Activated T-helper 17 cell treated with anti-CD3 and anti-CD28 coated beads, Interleukin-2, amount 50 U/mL, for 72 hours (primary cell): Measurements from ENCODE around the gene EVI2A. TPM values are rescaled to one million over a fixed set of nuclear protein-coding genes. Genes with fewer than 3 reads are reported as not detected.
A peak's percentile ranks its signal among the peaks of the same experiment; 100 is the strongest.
"Not testable (repeated sequence)": the region's sequence is repeated elsewhere in the genome, so short reads cannot be mapped to it uniquely, and the experiment has no call there.

Experiments
- ATAC-seq: fragments of 150-1000 bp; cut with Tn5 transposase; replicated peaks from 2 replicates; pipeline ENCODE4 v1.10.0; 2021; ENCODE audit warnings: mild to moderate bottlenecking, moderate library complexity
- H3K27ac Mint-ChIP-seq: one replicate; pipeline ENCODE4 v1.8.0; 2022; ENCODE audit warnings: mixed read lengths
- H3K27me3 Mint-ChIP-seq: one replicate; pipeline ENCODE4 v1.8.0; 2022; ENCODE audit warnings: mixed read lengths
- H3K36me3 Mint-ChIP-seq: one replicate; pipeline ENCODE4 v1.8.0; 2022; ENCODE audit warnings: low read depth, mild to moderate bottlenecking, mixed read lengths
- H3K4me1 Mint-ChIP-seq: one replicate; pipeline ENCODE4 v1.8.0; 2022; ENCODE audit warnings: mixed read lengths
- H3K4me3 Mint-ChIP-seq: one replicate; pipeline ENCODE4 v1.8.0; 2022; ENCODE audit warnings: mild to moderate bottlenecking, mixed read lengths
- H3K9me3 Mint-ChIP-seq: one replicate; pipeline ENCODE4 v1.8.0; 2022; ENCODE audit warnings: mixed read lengths
- total RNA-seq, 2 donors: library from RNA; stranded (reverse); gene quantifications; one replicate each; pipeline ENCODE4 v1.2.3, GENCODE V29; 2022

EVI2A gene
- total RNA-seq, 2 donors from 2014 or later, result 11.7 to 21.8 TPM

GRCh38 chr17:31307640-31308039, 13.8 kb downstream of the EVI2A start:
- Mint-ChIP-seq H3K4me1 (peaks cover 35% of the 10 kb centered on the region), H3K27me3 (no peaks in the 10 kb centered on the region), H3K36me3 (peaks cover 57% of the 10 kb centered on the region), H3K27ac (peak overlapping the region; percentile 85), H3K9me3 (no peaks in the 10 kb centered on the region), H3K4me3 (peak overlapping the region; percentile 75)
- ATAC-seq, result peak; percentile 37

DNA sequence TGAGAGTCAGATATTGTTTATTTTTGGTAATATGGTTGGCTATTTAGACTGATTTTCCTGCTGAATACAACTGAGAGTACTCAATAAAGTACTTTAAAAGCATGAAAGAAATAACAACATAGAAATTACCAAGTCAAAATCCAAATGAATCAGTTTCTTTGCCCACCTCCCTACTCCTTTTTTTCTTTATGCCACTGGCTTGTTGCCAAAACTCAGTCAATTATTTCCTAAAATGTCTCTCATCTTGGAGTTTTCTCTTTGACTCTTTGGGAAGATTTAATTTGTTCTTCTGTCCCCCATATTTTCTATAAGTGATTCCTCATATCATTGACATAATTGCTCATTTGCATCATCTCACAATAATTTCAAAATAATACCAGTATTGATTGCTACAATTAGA, 21.8 kb downstream of the EVI2A start:
- Mint-ChIP-seq H3K4me3 (no peak overlapping the region), H3K27ac (no peak overlapping the region), H3K4me1 (peaks cover 5% of the 10 kb centered on the region), H3K36me3 (peaks cover 23% of the 10 kb centered on the region), H3K27me3 (no peaks in the 10 kb centered on the region), H3K9me3 (no peaks in the 10 kb centered on the region)
- no peak for ATAC-seq

GRCh38 chr17:31297090-31297489, 24.3 kb downstream of the EVI2A start, which contains the start of gene OMG:
OMG (minus strand) TSS chr17:31297239; CDS start chr17:31296331, 908 bp downstream.
- no peak within 1 kb of the TSS for H3K27ac Mint-ChIP-seq
- no peaks in the 10 kb centered on the region for H3K36me3 Mint-ChIP-seq
- no peak for ATAC-seq
- H3K9me3 Mint-ChIP-seq, result no peaks in the 10 kb centered on the region
- no peaks in the 10 kb centered on the region for H3K4me1 Mint-ChIP-seq
- H3K4me3 Mint-ChIP-seq, result no peak within 1 kb of the TSS
- H3K27me3 Mint-ChIP-seq, result no peaks in the 10 kb centered on the region

GRCh38 chr17:31296142-31296541, 25.3 kb downstream of the EVI2A start:
- Mint-ChIP-seq H3K27ac (no peak overlapping the region), H3K4me1 (no peaks in the 10 kb centered on the region), H3K36me3 (no peaks in the 10 kb centered on the region), H3K4me3 (no peak overlapping the region), H3K9me3 (no peaks in the 10 kb centered on the region), H3K27me3 (no peaks in the 10 kb centered on the region)
- ATAC-seq, result no peak

GRCh38 chr17:31295489-31295871, 25.9 kb downstream of the EVI2A start:
- no peaks in the 10 kb centered on the region for H3K4me1 Mint-ChIP-seq
- no peaks in the 10 kb centered on the region for H3K36me3 Mint-ChIP-seq
- no peaks in the 10 kb centered on the region for H3K27me3 Mint-ChIP-seq
- H3K9me3 Mint-ChIP-seq, result no peaks in the 10 kb centered on the region
- H3K4me3 Mint-ChIP-seq, result no peak overlapping the region
- no peak for ATAC-seq
- H3K27ac Mint-ChIP-seq, result no peak overlapping the region

- no peak overlapping the region for H3K27ac Mint-ChIP-seq
- H3K27me3 Mint-ChIP-seq, result no peaks in the 10 kb centered on the region
- no peak for ATAC-seq
- no peak overlapping the region for H3K4me3 Mint-ChIP-seq
- H3K9me3 Mint-ChIP-seq, result no peaks in the 10 kb centered on the region
- H3K4me1 Mint-ChIP-seq, result no peaks in the 10 kb centered on the region
- H3K36me3 Mint-ChIP-seq, result no peaks in the 10 kb centered on the region
Measured at GRCh38 chr17:31294820-31295488, 26.5 kb downstream of the EVI2A start.

DNA sequence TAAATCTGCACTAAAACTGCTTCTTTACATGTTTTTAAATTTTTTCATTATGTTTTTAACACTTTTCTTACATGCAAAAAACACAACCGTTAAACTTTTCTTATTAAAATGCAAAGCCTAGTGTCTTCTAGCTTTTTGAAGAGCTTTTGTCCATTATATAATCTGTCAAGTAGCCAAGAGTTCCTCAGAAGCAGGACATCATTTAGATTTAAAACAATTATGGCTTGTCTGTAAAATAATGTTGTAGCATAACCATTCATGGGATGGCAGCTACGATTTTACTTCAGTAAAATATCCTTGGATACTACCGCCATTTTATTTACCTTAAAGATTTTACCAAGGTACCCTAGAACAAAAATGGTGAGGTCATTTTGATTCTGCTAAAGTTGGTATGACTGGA, 27.2 kb downstream of the EVI2A start:
- ATAC-seq, result no peak
- Mint-ChIP-seq H3K27me3 (no peaks in the 10 kb centered on the region), H3K9me3 (no peaks in the 10 kb centered on the region), H3K27ac (no peak overlapping the region), H3K4me3 (no peak overlapping the region), H3K4me1 (no peaks in the 10 kb centered on the region), H3K36me3 (no peaks in the 10 kb centered on the region)

GRCh38 chr17:31293581-31293980, 27.8 kb downstream of the EVI2A start:
- H3K27ac Mint-ChIP-seq, result no peak overlapping the region
- no peaks in the 10 kb centered on the region for H3K9me3 Mint-ChIP-seq
- no peak for ATAC-seq
- H3K4me1 Mint-ChIP-seq, result no peaks in the 10 kb centered on the region
- H3K36me3 Mint-ChIP-seq, result no peaks in the 10 kb centered on the region
- no peaks in the 10 kb centered on the region for H3K27me3 Mint-ChIP-seq
- H3K4me3 Mint-ChIP-seq, result no peak overlapping the region

DNA sequence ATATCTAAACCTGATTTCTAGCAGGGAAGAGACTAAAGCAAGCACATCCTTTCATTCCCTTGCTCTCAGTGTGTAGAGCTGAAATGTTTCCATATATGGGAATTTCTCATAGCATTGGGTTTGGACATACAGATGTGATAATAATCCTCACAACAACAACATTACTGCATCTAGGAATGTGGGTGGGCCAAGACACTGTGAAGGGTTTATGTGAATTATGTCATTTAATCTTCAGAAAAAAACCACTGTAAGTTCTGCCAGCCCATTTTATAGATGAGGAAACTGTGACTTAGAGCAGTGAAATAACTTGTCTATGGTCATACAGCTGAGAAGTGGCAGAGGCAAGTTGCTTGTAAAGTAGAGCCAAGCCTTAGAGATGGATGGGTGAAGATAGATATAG, 29.6 kb downstream of the EVI2A start:
- no peaks in the 10 kb centered on the region for H3K36me3 Mint-ChIP-seq
- H3K9me3 Mint-ChIP-seq, result no peaks in the 10 kb centered on the region
- H3K4me1 Mint-ChIP-seq, result no peaks in the 10 kb centered on the region
- ATAC-seq, result no peak
- no peaks in the 10 kb centered on the region for H3K27me3 Mint-ChIP-seq
- H3K27ac Mint-ChIP-seq, result no peak overlapping the region
- no peak overlapping the region for H3K4me3 Mint-ChIP-seq

- H3K27ac Mint-ChIP-seq, result no peak overlapping the region
- H3K9me3 Mint-ChIP-seq, result no peaks in the 10 kb centered on the region
- no peak overlapping the region for H3K4me3 Mint-ChIP-seq
- H3K4me1 Mint-ChIP-seq, result no peaks in the 10 kb centered on the region
- no peaks in the 10 kb centered on the region for H3K27me3 Mint-ChIP-seq
- no peaks in the 10 kb centered on the region for H3K36me3 Mint-ChIP-seq
- ATAC-seq, result no peak
Measured at GRCh38 chr17:31289790-31290189, 31.6 kb downstream of the EVI2A start.

DNA sequence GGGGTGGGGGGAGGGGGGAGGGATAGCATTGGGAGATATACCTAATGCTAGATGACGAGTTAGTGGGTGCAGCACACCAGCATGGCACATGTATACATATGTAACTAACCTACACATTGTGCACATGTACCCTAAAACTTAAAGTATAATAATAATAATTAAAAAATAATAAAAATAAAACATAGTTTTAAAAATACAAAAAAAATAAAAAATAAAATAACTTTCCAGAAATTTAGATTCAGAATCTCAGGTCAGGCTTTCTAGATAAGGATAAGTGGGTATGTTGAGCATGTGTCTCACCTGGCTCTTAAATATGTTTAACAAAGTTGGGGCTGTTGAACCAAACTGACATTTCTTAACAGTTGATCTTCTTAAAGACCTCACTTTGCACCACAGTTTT, 33.5 kb downstream of the EVI2A start:
- not testable (repeated sequence) for H3K27me3 Mint-ChIP-seq, ATAC-seq, H3K4me1 Mint-ChIP-seq, H3K27ac Mint-ChIP-seq, H3K9me3 Mint-ChIP-seq, H3K4me3 Mint-ChIP-seq, H3K36me3 Mint-ChIP-seq

- no peak for ATAC-seq
- no peaks in the 10 kb centered on the region for H3K4me1 Mint-ChIP-seq
- no peak overlapping the region for H3K27ac Mint-ChIP-seq
- H3K9me3 Mint-ChIP-seq, result no peaks in the 10 kb centered on the region
- no peaks in the 10 kb centered on the region for H3K27me3 Mint-ChIP-seq
- H3K4me3 Mint-ChIP-seq, result no peak overlapping the region
- no peaks in the 10 kb centered on the region for H3K36me3 Mint-ChIP-seq
Measured at GRCh38 chr17:31286587-31286986, 34.8 kb downstream of the EVI2A start.

DNA sequence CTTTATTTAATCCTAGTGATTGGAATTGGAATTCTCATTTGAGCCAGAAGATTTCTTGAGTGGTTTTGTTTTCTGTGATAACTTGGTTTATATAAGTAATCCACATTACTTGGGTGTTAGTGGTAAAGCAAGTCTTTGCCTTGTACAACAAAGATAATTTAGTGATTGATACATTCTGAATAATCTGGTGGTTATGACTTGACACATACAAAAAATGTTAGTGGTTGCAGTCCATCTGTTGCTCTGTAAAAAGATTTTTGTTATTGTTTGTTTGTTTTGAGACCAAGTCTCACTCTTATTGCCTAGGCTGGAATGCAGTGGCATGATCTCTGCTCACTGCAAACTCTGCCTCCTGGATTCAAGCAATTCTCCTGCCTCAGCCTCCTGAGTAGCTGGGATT, 37.6 kb downstream of the EVI2A start:
- no peak overlapping the region for H3K27ac Mint-ChIP-seq
- H3K4me1 Mint-ChIP-seq, result no peaks in the 10 kb centered on the region
- H3K9me3 Mint-ChIP-seq, result no peaks in the 10 kb centered on the region
- no peak for ATAC-seq
- no peaks in the 10 kb centered on the region for H3K36me3 Mint-ChIP-seq
- no peaks in the 10 kb centered on the region for H3K27me3 Mint-ChIP-seq
- H3K4me3 Mint-ChIP-seq, result no peak overlapping the region

DNA sequence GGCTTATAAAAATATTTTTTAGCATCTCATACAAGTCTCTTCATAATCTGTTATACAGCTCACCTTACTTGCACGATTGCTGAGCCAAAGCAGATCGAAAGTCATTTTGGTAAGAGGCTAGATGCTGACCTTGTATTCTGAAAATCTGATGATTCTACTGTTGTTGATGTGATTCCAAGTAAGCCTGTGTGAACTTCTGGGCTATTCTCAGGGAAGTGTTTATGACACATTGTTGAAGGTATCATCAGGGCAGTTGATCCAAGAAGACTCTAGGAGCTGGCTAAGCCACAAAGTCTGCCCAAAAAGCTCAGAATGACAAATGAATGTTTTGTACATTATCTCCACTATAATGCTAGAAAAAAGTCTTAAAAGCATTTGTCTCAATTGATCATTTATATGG, 40.4 kb downstream of the EVI2A start:
- Mint-ChIP-seq H3K27ac (no peak overlapping the region), H3K9me3 (no peaks in the 10 kb centered on the region), H3K4me3 (no peak overlapping the region), H3K4me1 (no peaks in the 10 kb centered on the region), H3K27me3 (no peaks in the 10 kb centered on the region), H3K36me3 (no peaks in the 10 kb centered on the region)
- no peak for ATAC-seq

- Mint-ChIP-seq H3K4me3 (no peak overlapping the region), H3K9me3 (no peaks in the 10 kb centered on the region), H3K4me1 (no peaks in the 10 kb centered on the region), H3K27ac (no peak overlapping the region), H3K27me3 (no peaks in the 10 kb centered on the region), H3K36me3 (no peaks in the 10 kb centered on the region)
- no peak for ATAC-seq
Measured at GRCh38 chr17:31279401-31279800, 42.0 kb downstream of the EVI2A start.

GRCh38 chr17:31275116-31275515, 46.3 kb downstream of the EVI2A start:
- Mint-ChIP-seq H3K9me3 (no peaks in the 10 kb centered on the region), H3K27ac (no peak overlapping the region), H3K36me3 (peaks cover 6% of the 10 kb centered on the region), H3K4me1 (no peaks in the 10 kb centered on the region), H3K27me3 (no peaks in the 10 kb centered on the region), H3K4me3 (no peak overlapping the region)
- ATAC-seq, result no peak
